ENCODE measurements around the gene GBP1.

The GBP1 gene

DNA sequence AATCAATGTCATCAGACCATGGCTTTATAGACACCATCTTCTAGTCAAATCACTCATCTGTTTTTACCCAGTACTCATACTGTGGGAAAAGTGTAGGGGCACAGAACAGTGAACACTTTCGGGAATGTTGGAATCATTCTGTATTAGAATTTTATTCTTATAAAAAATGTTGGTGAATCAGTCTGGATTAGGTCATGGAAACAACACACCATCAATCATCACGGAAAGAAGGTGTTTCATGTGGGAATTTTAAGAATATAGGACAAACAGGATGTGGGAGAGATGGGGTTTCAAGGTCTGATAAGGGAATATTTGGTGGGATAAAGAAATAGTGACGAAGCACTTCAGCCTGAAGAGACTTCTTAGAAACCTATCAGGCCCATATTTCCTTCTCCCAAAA lies 17.3 kb downstream of the GBP1 start:
- TF ChIP-seq, protein P1, sequence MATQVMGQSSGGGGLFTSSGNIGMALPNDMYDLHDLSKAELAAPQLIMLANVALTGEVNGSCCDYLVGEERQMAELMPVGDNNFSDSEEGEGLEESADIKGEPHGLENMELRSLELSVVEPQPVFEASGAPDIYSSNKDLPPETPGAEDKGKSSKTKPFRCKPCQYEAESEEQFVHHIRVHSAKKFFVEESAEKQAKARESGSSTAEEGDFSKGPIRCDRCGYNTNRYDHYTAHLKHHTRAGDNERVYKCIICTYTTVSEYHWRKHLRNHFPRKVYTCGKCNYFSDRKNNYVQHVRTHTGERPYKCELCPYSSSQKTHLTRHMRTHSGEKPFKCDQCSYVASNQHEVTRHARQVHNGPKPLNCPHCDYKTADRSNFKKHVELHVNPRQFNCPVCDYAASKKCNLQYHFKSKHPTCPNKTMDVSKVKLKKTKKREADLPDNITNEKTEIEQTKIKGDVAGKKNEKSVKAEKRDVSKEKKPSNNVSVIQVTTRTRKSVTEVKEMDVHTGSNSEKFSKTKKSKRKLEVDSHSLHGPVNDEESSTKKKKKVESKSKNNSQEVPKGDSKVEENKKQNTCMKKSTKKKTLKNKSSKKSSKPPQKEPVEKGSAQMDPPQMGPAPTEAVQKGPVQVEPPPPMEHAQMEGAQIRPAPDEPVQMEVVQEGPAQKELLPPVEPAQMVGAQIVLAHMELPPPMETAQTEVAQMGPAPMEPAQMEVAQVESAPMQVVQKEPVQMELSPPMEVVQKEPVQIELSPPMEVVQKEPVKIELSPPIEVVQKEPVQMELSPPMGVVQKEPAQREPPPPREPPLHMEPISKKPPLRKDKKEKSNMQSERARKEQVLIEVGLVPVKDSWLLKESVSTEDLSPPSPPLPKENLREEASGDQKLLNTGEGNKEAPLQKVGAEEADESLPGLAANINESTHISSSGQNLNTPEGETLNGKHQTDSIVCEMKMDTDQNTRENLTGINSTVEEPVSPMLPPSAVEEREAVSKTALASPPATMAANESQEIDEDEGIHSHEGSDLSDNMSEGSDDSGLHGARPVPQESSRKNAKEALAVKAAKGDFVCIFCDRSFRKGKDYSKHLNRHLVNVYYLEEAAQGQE (IDR thresholded peaks at IDR 0.05; ENCODE audit: insufficient read depth in 1 of 2, low read depth in 2 of 2, low read length in 2 of 2): no peak
- TF ChIP-seq TAF1 (IDR thresholded peaks at IDR 0.05; ENCODE audit: borderline replicate concordance, insufficient read depth, low read length) (no peak), SIN3A (IDR thresholded peaks at IDR 0.05; ENCODE audit: borderline replicate concordance, insufficient read depth, low read length) (no peak), POLR2AphosphoS5 (IDR thresholded peaks at IDR 0.05; ENCODE audit: low read depth, low read length) (no peak), FOXP2 (optimal IDR thresholded peaks at IDR 0.05; ENCODE audit: borderline replicate concordance, extremely low read depth, extremely low read length, insufficient read depth) (no peak)

DNA sequence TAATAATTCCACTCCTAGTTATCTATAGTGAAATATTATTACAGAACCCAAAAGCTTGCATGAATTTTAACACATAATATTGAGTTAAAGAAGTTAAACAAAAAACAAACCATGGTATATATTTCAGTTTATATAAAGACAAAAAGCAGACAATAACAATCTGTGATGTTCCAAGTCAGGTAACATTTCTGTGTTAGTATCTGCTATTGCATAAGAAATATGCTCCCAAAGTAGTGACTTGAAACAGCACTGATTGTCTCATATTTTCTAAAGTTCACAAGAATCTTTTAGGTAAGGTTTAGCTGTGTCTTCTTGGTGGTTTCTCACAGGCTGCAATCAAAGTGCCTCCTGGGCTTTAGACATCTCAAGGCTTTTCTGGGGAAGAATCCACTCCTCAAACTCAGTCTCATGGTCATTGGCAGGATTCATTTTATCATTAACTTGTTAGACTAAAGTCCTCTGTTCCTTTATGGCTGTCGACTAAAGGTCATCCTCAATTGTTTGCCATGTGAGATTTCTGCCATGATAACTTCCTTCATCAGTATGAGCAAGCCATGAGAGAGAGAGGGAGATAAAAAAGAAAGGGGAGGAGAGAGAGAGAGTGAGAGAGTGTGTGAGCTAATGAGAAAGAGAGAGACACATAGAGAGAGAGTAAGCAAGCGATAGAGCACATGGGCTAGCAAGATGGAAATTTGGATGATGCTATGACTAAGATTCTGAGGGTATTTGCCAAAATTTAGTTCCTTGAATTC lies 19.9 kb downstream of the GBP1 start:
- TF ChIP-seq, protein P1 (IDR thresholded peaks at IDR 0.05; ENCODE audit: insufficient read depth in 1 of 2, low read depth in 2 of 2, low read length in 2 of 2): no peak
- TF ChIP-seq FOXP2 (optimal IDR thresholded peaks at IDR 0.05; ENCODE audit: borderline replicate concordance, extremely low read depth, extremely low read length, insufficient read depth) (no peak), SIN3A (IDR thresholded peaks at IDR 0.05; ENCODE audit: borderline replicate concordance, insufficient read depth, low read length) (no peak), TAF1 (IDR thresholded peaks at IDR 0.05; ENCODE audit: borderline replicate concordance, insufficient read depth, low read length) (no peak), POLR2AphosphoS5 (IDR thresholded peaks at IDR 0.05; ENCODE audit: low read depth, low read length) (no peak)

DNA sequence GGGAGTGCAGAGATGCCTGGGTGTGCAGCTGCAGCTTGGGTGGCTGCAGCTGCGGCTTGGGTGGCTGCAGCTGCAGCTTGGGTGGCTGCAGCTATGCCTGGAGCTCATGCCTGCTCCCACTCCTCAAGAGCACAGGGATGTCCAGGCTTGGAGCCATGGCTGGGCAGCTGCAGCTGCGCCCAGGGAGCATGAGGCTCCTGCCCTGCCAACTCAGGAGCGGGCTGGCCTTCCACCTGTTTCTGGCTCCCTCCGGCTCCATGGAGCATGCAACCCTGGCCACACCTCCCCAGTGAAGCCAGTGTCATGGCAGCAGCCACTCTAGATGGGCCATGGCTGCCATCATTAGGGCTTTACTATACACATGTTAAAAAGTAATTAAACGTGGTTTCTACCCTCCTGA lies 21.1 kb downstream of the GBP1 start:
- TF ChIP-seq FOXP2 (optimal IDR thresholded peaks at IDR 0.05; ENCODE audit: borderline replicate concordance, extremely low read depth, extremely low read length, insufficient read depth) (no peak), TAF1 (IDR thresholded peaks at IDR 0.05; ENCODE audit: borderline replicate concordance, insufficient read depth, low read length) (no peak), POLR2AphosphoS5 (IDR thresholded peaks at IDR 0.05; ENCODE audit: low read depth, low read length) (no peak), SIN3A (IDR thresholded peaks at IDR 0.05; ENCODE audit: borderline replicate concordance, insufficient read depth, low read length) (no peak)
- TF ChIP-seq, protein P1 (IDR thresholded peaks at IDR 0.05; ENCODE audit: insufficient read depth in 1 of 2, low read depth in 2 of 2, low read length in 2 of 2): no peak

DNA sequence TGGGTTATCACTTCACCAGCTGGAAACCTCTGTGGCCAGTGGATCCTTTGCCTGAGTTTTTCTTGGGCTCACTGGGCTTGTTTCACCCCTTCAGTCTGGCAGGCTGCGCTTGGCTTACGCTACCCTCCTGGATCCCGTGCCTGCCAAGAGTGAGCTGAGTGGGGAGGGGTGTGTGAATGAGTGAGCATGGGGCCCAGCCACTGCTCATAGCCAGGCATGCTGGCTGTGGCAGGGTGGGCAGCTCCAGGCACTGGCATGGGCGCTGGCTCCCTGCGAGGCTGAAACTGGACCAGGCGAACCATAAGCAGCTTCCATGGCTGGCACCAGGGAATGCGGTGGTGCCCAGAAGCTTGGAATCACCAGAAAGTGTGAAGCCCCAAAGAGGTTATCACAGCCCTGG lies 22.5 kb downstream of the GBP1 start:
- TF ChIP-seq, protein P1 (IDR thresholded peaks at IDR 0.05; ENCODE audit: insufficient read depth in 1 of 2, low read depth in 2 of 2, low read length in 2 of 2): no peak
- TF ChIP-seq POLR2AphosphoS5 (IDR thresholded peaks at IDR 0.05; ENCODE audit: low read depth, low read length): no peak

DNA sequence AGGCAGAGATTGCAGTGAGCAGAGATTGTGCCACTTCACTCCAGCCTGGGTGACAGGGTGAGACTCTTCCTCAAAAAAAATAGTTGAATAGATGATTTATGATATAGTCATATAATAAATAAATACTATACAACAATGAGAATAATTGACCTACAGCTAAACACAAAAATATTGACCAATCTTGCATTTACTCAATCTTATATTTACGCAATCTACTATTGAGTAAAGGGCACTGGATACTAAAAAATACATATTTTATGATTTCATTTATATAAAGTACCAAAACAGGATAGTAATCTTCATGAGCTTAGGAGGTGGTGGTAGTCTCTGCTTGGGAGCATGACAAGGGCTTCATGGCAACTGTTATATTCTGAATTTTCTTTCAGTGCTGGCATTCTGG lies 23.3 kb downstream of the GBP1 start:
- no peak for TF ChIP-seq FOXP2 (optimal IDR thresholded peaks at IDR 0.05; ENCODE audit: borderline replicate concordance, extremely low read depth, extremely low read length, insufficient read depth)
- TF ChIP-seq SIN3A (IDR thresholded peaks at IDR 0.05; ENCODE audit: borderline replicate concordance, insufficient read depth, low read length): no peak
- TF ChIP-seq TAF1 (IDR thresholded peaks at IDR 0.05; ENCODE audit: borderline replicate concordance, insufficient read depth, low read length): no peak
- TF ChIP-seq, protein P1 (IDR thresholded peaks at IDR 0.05; ENCODE audit: insufficient read depth in 1 of 2, low read depth in 2 of 2, low read length in 2 of 2): no peak
- no peak for TF ChIP-seq POLR2AphosphoS5 (IDR thresholded peaks at IDR 0.05; ENCODE audit: low read depth, low read length)

Data from PFSK-1 (cell line).